ENCODE data around the gene PCNP.
"Not testable (repeated sequence)": the region's sequence is repeated elsewhere in the genome, so short reads cannot be mapped to it uniquely, and the experiment has no call there.

PCNP gene, protein sequence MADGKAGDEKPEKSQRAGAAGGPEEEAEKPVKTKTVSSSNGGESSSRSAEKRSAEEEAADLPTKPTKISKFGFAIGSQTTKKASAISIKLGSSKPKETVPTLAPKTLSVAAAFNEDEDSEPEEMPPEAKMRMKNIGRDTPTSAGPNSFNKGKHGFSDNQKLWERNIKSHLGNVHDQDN

DNA sequence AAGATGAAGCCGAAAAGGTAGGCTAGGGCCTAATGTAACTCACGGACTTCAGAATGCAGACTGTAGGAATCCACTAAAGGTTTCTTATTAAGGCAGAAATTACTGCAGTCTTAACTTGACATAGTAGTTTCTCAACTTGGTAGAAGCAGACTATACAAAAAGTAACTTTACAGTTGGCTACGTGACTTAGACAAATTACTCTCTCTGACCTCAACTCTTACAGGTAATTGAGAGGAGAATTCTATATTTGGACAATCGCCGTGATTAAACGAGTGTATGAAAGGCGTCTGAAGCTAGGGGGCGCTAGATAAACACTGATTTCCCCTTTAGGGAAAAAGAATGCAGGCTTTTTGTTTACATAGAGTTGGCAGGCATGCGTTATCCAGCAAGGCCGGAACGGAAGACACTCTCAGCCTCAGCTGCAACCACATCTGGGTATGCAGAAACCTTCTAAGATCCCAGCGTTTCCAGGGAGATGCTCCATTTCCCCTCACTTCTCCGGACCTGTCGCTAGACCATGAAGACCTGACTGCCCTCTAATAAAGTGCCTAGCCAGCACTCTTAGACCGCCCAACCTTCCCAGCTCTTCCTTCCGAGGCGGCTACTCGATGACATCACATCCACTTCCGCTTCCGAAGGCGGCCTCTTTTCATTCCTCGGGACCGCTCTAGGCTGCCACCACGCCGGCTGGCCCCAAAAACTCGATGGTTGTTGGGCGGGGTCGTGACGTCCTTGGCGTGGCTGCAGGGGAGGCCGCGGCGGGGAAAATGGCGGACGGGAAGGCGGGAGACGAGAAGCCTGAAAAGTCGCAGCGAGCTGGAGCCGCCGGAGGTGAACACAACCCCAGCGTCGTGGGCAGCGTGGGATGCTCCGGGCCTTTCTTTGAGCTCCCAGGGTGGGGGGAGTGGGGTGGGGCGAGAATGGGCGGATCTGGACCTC is at the start of gene PCNP:
TSS of gene PCNP (plus strand) at position 732 of the 939 bp plus-strand sequence. CDS start at position 768, 36 bp downstream.
- DNase-seq: peak; percentile 98

DNA sequence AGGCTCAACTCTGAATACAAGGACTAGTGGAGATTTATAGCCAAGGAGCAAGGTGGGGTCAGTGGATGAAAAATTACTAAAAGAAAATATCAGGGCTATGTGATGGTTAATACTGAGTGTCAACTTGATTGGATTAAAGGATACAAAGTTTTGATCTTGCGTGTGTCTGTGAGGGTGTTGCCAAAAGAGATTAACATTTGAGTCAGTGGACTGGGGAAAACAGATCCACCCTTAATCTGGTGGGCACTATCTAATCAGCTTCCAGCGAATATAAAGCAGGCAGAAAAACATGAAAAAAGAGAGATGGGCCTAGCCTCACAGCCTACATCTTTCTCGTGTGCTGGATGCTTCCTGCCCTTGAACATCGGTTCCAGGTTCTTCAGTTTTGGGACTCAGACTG is 46.5 kb upstream of the PCNP start:
- no peak for DNase-seq

DNA sequence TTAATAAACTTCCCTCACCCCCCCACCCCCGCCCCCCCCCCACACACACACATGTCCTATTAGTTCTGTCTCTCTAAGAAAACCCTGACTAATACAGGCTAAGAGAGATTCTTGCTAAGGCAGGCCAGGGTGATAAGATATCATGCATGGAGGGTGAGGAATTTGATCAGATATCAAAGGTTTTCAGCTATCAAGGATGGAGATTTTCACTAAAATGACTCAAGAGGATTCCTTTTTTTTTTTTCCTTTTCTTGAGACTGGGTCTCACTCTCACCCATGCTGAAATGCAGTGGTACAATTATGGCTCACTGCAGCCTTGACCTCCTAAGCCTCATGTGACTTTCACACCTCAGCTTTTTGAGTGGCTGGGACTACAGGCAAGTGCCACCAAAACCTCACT is 46.1 kb upstream of the PCNP start:
- no peak for DNase-seq

DNA sequence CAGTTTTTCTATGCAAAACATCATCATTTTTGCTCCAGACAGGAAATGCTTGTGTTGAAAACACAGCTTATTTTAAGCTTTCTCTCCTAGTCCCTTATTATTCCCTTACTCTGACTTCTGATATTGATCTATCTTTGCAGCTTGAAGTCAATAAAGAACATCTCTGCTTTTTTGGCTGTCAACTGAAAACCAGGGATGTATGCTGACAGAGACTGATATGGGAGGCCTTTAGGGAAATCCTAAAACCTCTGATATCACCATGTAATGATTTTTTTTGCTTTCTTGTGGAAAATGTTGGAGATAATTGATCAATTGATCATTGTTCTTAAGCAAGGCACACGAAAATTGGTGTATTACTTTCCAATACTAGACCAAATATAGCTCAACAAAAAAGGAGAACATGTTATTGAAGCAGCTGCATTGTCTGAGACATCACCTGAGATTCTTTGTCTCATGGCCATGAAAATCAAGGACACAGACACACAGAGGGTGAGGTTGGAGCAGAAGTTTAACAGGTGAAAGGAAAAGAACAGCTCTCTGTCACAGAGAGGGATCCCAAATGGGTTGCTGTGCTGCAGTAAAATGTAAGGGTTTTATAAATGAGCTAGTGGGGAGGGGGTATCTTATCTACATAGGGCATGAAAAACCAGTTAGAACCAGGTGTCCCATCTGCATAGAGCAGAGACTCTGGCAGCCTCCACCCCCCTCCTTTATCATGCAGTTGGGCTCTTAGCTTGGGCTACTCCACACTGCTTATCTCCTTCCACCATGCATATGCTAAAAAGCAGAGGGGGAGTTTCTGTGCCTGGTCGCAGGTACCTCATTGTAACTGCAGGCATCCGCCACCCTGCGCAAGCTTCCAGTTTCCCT is 43.9 kb upstream of the PCNP start:
- no peak for DNase-seq

DNA sequence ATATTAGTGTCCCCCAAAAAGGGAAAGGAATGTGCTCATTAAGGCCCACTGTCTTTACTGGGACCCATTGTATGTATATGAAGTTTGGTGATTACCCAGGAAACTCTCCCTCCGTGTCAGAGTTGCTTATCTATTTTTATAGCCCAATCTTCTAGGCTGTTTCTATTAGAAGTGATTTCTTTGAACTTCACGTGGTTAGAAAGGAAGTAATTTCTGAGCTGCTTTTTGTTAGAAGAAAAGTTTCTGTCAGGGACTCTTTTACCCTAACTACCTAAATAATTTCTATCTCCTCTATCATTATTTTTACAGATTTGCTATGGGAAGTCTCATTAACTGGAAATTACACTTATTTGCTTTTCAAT is 43.3 kb upstream of the PCNP start:
- no peak for DNase-seq

DNA sequence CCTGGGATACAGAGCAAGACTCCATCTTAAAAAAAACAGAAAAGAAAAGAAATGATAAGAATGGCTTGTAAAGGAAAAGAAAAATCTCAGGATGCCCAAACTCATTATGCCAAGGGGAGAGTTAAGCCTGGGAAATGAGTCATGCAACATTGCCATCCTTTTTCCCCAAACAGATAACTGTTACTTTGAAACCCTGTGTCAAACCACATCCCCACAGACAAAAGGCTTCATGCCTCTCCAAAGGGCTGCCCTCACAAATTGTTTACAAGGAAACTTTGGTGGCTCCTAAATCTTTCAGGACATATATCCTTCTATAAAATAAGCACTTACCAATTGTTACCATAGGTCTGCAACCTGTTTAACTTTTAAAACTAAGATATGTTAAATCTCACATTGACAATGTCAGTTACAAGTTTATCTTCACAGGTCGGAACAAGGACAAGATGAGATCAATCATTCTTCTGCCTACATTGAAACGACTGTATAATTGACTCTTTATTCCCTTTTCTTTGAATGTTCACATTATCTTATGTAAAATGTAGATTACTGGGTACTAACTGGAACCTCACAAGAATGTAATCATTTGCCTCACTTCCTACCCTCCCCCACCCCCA is 42.4 kb upstream of the PCNP start:
- no peak for DNase-seq

DNA sequence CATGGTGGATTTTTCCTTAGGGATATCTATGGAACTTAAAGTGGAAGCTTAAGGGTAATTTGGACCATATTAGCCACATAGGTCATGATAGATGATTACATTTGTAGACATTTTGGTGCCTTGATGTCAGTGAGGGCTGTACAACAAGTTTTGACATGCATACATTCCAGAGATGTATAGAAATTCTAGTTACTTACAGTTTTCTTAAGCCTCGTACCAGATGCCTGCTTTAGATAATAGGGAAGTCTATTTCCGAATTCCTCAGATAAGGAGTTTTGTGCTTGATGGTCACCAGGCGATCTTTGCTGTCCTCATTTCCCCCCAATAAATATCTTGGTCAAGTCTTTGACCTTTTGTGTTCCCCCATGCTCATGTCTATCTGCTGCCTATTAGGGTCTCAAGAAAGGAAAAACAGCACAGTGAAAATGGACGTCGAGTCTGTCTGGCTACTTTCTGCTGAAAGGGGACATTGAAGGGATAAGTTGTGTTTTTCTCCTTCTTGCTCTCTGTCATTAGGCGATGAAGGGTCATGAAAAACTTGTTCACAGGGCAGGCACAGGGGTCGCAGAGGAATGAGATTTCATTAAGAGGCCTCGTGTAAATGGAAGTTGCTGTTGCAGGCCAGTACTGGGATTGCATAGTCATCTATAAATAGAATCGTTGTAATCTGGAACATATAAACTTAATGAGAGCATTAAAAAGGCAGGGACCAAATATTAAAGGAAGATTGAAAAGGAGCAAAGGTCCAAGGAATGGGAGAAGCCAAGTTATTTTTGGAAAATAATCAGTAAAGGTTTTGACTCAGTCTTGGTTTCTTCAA is 41.0 kb upstream of the PCNP start:
- no peak for DNase-seq

DNA sequence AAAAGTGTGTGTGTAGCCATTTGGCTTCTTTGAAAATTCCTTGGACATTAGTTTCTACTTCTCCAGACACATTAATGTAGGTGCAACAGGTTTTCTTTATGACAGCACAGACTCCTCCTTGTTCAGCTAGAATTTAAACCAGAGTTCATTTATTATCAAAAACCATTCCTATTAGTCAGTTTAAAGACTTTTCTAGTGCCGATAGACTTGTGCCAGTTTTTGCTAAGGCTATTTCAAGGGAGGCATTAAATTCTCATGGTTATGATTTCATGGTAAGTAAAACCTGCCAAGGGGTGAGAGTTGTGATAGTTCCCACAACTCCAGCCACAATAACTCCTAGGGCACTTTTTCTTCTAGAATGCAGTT is 40.4 kb upstream of the PCNP start:
- no peak for DNase-seq

DNA sequence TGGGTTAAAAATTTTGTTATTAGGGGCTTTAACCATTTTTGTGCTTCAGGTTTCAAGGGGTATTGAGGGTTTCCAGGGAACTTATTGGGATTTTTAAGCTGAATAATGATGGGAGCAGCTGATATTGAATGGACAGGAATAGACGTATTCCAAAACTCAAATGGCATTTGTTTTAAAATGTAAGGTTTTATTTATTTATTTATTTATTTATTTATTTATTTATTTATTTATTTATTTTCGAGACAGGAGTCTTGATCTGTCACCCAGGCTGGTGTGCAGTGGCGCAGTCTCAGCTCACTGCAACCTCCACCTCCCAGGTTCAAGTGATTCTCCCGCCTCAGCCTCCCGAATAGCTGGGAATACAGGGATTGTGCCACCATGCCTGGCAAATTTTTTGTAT is 38.8 kb upstream of the PCNP start:
- no peak for DNase-seq

DNA sequence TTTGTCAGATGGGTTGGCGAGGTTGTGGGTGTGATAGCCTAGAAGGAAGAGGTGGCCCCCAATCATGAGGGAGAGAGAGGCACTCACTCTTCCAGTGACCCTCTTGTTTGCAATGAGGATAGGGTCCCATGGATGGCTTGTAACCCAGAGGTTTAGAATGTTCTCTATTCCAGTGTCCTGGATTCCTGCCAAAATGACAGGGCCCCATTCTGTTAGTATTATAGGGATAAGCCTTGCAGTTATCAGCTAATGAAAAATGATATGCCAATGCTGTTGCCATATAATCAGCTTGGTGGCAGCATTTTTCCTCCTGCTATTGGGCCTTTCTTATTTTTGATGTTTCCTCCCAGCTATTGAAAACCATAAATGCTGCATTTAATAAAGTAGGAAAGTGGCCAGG is 37.7 kb upstream of the PCNP start:
- no peak for DNase-seq

DNA sequence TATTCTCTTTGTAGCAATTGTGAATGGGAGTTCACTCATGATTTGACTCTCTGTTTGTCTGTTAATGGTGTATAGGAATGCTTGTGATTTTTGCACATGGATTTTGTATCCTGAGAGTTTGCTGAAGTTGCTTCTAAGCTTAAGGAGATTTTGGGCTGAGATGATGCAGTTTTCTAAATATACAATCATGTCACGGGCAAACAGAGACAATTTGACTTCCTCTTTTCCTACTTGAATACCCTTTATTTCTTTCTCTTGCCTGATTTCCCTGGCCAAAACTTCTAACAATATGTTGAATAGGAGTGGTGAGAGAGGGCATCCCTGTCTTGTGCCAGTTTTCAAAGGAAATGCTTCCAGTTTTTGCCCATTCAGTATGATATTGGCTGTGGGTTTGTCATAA is 37.0 kb upstream of the PCNP start:
- DNase-seq: not testable (repeated sequence)

DNA sequence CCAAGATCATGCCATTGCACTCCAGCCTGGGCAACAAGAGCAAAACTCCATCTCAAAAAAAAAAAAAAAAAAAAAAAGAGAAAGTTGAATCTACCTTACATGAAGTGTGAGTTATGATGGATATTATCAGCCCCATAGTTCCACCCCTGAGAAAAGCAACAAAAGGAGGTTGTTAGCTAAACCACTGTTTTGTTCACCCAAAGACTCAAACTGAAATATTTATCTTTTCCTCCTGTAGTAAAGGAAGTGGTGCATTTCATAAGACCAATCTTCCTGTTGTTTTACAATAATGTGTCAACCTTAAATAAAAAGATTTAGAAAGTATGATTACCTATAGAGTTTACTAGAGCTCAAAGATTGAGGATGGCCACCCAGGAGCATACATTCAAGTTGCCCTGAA is 31.0 kb upstream of the PCNP start:
- no peak for DNase-seq

DNA sequence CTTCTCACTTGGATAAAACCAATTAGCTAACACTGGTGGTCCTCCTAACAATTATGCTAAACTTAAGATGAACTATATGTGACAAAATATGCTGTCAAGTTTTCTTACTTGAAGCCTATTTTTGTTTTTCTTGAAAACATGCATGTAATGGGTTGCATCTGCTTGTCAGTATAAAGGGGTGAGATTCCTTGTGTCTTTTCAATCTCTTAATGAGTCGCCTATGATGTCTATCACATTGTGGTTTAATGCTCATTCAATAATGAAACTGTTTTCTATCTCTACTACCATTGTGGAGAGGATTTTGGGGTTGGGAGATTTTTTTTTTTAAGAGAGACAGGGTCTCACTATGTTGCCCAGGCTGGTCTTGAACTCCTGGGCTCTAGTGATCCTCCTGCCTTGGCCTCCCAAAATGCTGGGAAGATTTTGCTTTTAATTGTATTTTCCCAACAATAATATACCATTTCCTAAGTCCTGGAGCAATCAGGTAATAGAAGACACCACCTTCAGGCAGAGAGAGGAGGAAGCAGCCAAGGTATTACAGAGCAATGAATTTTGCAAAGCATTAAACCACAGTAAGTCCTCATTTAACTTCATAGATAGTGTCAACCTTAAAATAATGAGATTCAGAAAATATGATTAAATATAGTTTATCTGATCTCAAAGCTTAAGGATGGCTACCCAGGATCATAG is 29.7 kb upstream of the PCNP start:
- no peak for DNase-seq

DNA sequence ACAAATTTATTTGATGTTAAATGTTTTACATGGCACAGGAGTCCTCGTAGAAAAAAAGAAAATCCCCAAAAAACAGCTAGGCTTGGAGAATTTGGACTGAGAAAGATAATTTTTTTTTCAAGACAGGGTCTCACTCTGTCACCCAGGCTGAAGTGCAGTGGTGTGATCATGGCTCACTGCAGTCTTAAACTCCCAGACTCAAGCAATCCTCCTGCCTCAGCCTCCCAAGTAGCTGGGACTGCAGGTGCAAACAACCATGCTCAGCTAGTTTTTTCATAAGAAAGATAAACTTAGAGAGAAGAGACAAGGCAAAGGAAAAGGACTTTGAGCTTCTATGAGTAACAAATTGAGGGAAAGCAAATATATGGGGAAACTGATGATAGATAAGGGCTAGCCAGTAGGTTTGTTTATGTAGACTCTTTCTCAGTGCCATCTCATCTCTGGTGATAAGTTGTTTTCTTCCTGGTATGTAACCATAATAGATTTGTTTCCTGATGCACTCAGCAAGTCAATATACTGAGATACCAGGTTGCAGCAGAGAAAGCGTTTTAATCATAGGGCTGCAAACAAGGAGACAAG is 25.4 kb upstream of the PCNP start:
- no peak for DNase-seq

DNA sequence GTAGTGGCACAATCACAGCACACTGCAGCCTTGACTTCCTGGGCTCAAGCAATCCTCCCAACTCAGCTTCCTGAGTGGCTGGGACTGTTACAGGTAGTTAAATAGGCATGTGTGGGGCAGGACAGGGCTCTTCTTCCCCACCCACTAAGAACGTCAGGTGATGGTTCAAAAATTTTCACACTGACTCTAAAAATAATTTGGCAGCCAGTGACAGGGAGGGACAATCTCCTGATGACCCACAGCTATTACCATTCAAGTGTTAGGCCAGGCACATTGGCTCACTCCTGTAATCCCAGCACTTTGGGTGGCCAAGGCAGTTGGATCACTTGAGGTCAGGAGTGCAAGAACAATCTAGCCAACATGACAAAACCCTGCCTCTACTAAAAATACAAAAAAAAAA is 24.5 kb upstream of the PCNP start:
- no peak for DNase-seq

DNA sequence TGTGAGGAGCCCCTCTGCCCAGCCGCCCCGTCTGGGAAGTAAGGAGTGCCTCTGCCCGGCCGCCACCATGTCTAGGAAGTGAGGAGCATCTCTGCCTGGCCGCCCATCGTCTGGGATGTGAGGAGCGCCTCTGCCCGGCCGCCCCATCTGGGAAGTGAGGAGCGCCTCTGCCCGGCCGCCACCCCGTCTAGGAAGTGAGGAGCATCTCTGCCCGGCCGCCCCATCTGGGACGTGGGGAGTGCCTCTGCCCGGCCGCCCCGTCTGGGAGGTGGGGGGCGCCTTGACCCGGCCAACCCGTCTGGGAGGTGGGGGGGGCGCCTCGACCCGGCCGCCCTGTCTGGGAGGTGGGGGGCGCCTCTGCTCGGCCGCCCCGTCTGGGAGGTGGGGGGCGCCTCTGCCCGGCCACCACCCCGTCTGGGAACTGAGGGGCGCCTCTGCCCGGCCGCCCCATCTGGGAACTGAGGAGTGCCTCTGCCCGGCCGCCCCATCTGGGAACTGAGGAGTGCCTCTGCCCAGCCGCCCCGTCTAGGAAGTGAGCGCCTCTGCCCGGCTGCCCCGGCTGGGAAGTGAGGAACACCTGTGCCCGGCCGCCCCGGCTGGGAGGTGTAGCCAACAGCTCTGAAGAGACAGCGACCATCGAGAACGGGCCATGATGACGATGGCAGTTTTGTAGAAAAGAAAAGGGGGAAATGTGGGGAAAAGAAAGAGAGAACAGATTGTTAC is 22.5 kb upstream of the PCNP start:
- DNase-seq: not testable (repeated sequence)

DNA sequence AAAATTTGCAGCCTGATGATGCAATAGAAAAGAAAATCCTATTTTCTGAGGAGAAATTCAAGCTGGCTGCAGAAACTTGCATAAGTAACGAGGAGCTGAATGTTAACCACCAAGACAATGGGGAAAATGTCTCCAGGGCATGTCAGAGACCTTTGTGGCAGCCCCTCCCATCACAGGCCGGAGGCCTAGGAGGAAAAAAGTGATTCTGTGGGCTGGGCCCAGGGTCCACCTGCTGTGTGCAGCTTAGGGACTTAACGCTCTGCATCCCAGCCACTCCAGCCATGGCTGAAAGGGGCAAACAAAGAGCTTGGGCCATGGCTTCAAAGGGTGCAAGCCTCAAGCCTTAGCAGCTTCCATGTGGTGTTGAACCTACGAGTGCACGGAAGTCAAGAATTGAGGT is 20.6 kb upstream of the PCNP start:
- not testable (repeated sequence) for DNase-seq

DNA sequence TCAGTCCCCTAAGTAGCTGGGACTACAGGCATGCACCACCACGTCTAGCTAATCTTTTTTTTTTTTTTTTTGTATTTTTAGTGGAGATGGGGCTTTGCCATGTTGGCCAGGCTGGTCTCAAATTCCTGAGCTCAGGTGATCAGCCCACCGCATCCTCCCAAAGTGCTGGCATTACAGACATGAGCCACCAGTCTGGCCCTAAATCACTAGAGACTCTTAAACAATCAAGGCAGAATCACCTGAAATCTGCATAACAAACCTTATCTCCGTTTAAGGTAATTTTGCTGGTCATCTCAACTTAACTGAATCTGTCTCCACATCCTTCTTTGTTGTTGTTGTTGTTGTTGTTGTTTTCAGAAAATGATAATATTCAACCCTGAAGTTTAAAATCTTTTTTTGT is 17.9 kb upstream of the PCNP start:
- DNase-seq: no peak

DNA sequence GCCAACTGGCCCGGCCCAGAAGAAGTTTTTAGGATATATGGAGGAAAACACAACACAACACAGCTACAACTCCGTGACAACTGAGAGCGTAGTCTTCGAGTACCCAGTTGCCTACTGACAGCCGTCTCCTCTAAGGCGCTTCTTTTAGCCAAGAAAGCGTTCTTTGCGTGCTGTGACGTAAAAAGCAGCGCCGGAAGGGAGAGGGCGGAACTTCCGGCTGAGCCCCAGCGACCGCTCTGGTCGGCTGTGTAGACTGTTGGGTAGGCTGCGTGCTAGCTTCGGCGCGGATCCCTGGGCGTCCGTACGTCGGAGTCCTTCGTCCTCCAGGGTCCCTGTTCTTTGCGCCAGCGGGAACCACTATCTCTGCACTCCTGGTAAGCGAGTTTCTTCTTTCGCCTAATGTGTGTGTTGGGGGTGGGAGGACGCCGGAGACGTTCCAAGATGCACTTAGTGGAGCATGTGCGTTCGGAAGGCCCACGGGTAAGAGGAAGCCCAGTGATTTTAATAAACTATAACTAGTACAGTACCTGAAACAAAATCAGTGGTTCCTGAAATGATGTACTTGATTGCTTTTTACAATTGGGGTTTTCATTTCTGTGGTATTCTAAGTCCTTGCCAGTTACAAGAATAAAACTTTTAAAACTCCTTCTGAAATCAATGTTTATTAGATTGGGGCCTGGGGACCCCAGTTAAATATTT is 12.2 kb upstream of the PCNP start, which contains the start of gene TRMT10C:
TSS of gene TRMT10C (plus strand) at position 239 of the 699 bp plus-strand sequence. CDS start 2,914 bp downstream, outside the sequence.
- peak; percentile 89 for DNase-seq
